GM23338 (cell line): ENCODE measurements around the gene PHTF2. TPM values are rescaled to one million over a fixed set of nuclear protein-coding genes. Genes with fewer than 3 reads are reported as not detected.

Source experiments
- ATAC-seq: fragments of 200-7000 bp; cut with Tn5 transposase; 3 replicates; pipeline ENCODE4 v1.9.1; 2020
- DNase-seq: peaks from one replicate; pipeline ENCODE4 v3.0.0-alpha.2; 2015; ENCODE audit warnings: low spot score
- H2AFZ ChIP-seq: fragments of 200-600 bp; sonication (generic); 2 replicates; pipeline ENCODE4 v1.8.0; 2016; ENCODE audit warnings: antibody characterized with exemption, mild to moderate bottlenecking, moderate library complexity
- H3F3A ChIP-seq: fragments of 200-600 bp; sonication (generic); replicated peaks from 2 replicates; pipeline ENCODE4 v1.8.0; 2017; ENCODE audit warnings: antibody characterized with exemption, mixed run types, low read depth
- H3K27ac ChIP-seq: fragments of 200-600 bp; sonication (generic); 2 replicates; pipeline ENCODE4 v1.6.1; 2016; ENCODE audit warnings: low read depth
- H3K27me3 ChIP-seq: fragments of 200-600 bp; sonication (generic); 2 replicates; pipeline ENCODE4 v1.8.0; 2016; ENCODE audit warnings: mild to moderate bottlenecking, mixed run types, moderate library complexity; ENCODE audit not compliant: insufficient read depth
- H3K36me3 ChIP-seq: fragments of 200-600 bp; sonication (generic); 2 replicates; pipeline ENCODE4 v1.8.0; 2016; ENCODE audit warnings: mild to moderate bottlenecking; ENCODE audit not compliant: insufficient read depth
- H3K4me1 ChIP-seq: fragments of 200-600 bp; sonication (generic); 2 replicates; pipeline ENCODE4 v1.8.0; 2016; ENCODE audit warnings: mild to moderate bottlenecking, moderate library complexity; ENCODE audit not compliant: insufficient read depth
- H3K4me2 ChIP-seq: fragments of 200-600 bp; sonication (generic); 2 replicates; pipeline ENCODE4 v1.7.1; 2017; ENCODE audit warnings: mixed run types
- H3K4me3 ChIP-seq: fragments of 200-600 bp; sonication (generic); 2 replicates; pipeline ENCODE4 v1.6.1; 2016; ENCODE audit warnings: mixed run types
- H3K79me2 ChIP-seq: fragments of 200-600 bp; sonication (generic); replicated peaks from 2 replicates; pipeline ENCODE4 v1.8.0; 2017; ENCODE audit warnings: mild to moderate bottlenecking; ENCODE audit not compliant: insufficient read depth
- H3K9me2 ChIP-seq: fragments of 200-600 bp; sonication (generic); 2 replicates; pipeline ENCODE4 v1.8.0; 2017; ENCODE audit not compliant: insufficient read depth
- H4K20me1 ChIP-seq: fragments of 200-600 bp; sonication (generic); replicated peaks from 2 replicates; pipeline ENCODE4 v1.8.0; 2017; ENCODE audit warnings: mild to moderate bottlenecking; ENCODE audit not compliant: insufficient read depth
- H3K27ac Mint-ChIP-seq: 2 replicates; pipeline ENCODE4 v1.8.0; 2020; ENCODE audit warnings: inconsistent platforms, mild to moderate bottlenecking, moderate library complexity, mixed read lengths
- H3K27me3 Mint-ChIP-seq: 3 replicates; pipeline ENCODE4 v1.8.0; 2022; ENCODE audit warnings: low read depth, mild to moderate bottlenecking, moderate library complexity, mixed read lengths, inconsistent platforms; ENCODE audit not compliant: insufficient read depth, poor library complexity
- H3K36me3 Mint-ChIP-seq: 3 replicates; pipeline ENCODE4 v1.8.0; 2021; ENCODE audit warnings: low read depth, mild to moderate bottlenecking, inconsistent platforms, moderate library complexity, mixed read lengths
- H3K4me1 Mint-ChIP-seq: 3 replicates; pipeline ENCODE4 v1.8.0; 2020; ENCODE audit warnings: mild to moderate bottlenecking, inconsistent platforms, mixed read lengths
- H3K4me3 Mint-ChIP-seq: 3 replicates; pipeline ENCODE4 v1.8.0; 2021; ENCODE audit warnings: moderate library complexity, mild to moderate bottlenecking, inconsistent platforms, mixed read lengths
- H3K9me3 Mint-ChIP-seq: 3 replicates; pipeline ENCODE4 v1.8.0; 2020; ENCODE audit warnings: moderate library complexity, mild to moderate bottlenecking, inconsistent platforms, mixed read lengths
- CREB1 ChIP-seq: fragments of 250-450 bp; sonication (Bioruptor Pico); IDR thresholded peaks from 2 replicates; pipeline ENCODE4 v1.5.0; 2020; ENCODE audit warnings: low read depth, mild to moderate bottlenecking, moderate library complexity
- ETS1 ChIP-seq: IDR thresholded peaks from 2 replicates; pipeline ENCODE4 v1.6.1; 2016; ENCODE audit warnings: antibody characterized with exemption
- EZH2 ChIP-seq: fragments of 200-600 bp; sonication (generic); IDR thresholded peaks from one replicate; pipeline ENCODE4 v1.8.0; 2017; ENCODE audit warnings: antibody characterized with exemption, mild to moderate bottlenecking, low read depth; ENCODE audit not compliant: unreplicated experiment
- EZH2phosphoT487 ChIP-seq: fragments of 200-600 bp; sonication (generic); IDR thresholded peaks from one replicate; pipeline ENCODE4 v1.8.1; 2018; ENCODE audit warnings: antibody characterized with exemption; ENCODE audit not compliant: unreplicated experiment
- JUNB ChIP-seq: IDR thresholded peaks from one replicate; pipeline ENCODE4 v1.6.1; 2016; ENCODE audit warnings: antibody characterized with exemption; ENCODE audit not compliant: unreplicated experiment
- NANOG ChIP-seq: IDR thresholded peaks from 2 replicates; pipeline ENCODE4 v1.6.1; 2016; ENCODE audit warnings: antibody characterized with exemption, borderline replicate concordance
- POLR2AphosphoS5 ChIP-seq: IDR thresholded peaks from 2 replicates; pipeline ENCODE4 v1.6.1; 2016; ENCODE audit warnings: antibody characterized with exemption, low read depth
- STAT1 ChIP-seq: IDR thresholded peaks from one replicate; pipeline ENCODE4 v1.6.1; 2016; ENCODE audit warnings: antibody characterized with exemption; ENCODE audit not compliant: unreplicated experiment
- ZNF114 ChIP-seq: fragments of 250-450 bp; sonication (Bioruptor Pico); IDR thresholded peaks from 2 replicates; pipeline ENCODE4 v1.5.0; 2020; ENCODE audit warnings: mild to moderate bottlenecking, moderate library complexity
- ZNF331 ChIP-seq: fragments of 250-450 bp; sonication (Bioruptor Pico); IDR thresholded peaks from 2 replicates; pipeline ENCODE4 v1.5.0; 2020; ENCODE audit warnings: low read depth, mild to moderate bottlenecking, moderate library complexity
- ZNF462 ChIP-seq: fragments of 250-450 bp; sonication (Bioruptor Pico); IDR thresholded peaks from 2 replicates; pipeline ENCODE4 v1.5.0; 2020; ENCODE audit warnings: mild to moderate bottlenecking, moderate library complexity
- polyA plus RNA-seq: library from polyadenylated mRNA; unstranded; fragments of >200 nt; fragmentation: Nextera tagmentation; extraction: Ambion mirVana; gene quantifications from 2 replicates; pipeline ENCODE4 v1.2.1, GENCODE V29; 2016
- total RNA-seq: library from RNA; depleted of rRNA; stranded (reverse); fragments of >200 nt; shearing (Covaris generic); gene quantifications from 2 replicates; pipeline ENCODE4 v1.2.3, GENCODE V29; 2014
- TF ChIP-seq, protein P1 (sequence below): IDR thresholded peaks from one replicate; pipeline ENCODE4 v1.6.1; 2018; ENCODE audit warnings: antibody characterized with exemption; ENCODE audit not compliant: unreplicated experiment
- TF ChIP-seq, protein P2 (sequence below), 2 experiments: fragments of 200-600 bp in 1 of 2; sonication (generic) in 1 of 2; conservative IDR thresholded peaks; 2 replicates each; pipeline versions ENCODE4 v1.5.1 to v1.6.1; 2016 to 2017; ENCODE audit warnings: antibody characterized with exemption in 2 of 2, low read depth in 2 of 2, mild to moderate bottlenecking in 2 of 2, moderate library complexity in 1 of 2

Gene PHTF2
- total and polyA plus RNA-seq, 2 experiments from 2014 or later = 14.6 to 24.1 TPM

GRCh38 chr7:77858278-77858677 lies 59.7 kb downstream of the PHTF2 start:
- no peaks in the 10 kb centered on the region; the same call in 1 of the 2 replicates for H3K79me2 ChIP-seq
- H4K20me1 ChIP-seq = no peaks in the 10 kb centered on the region
- H3F3A ChIP-seq = no peaks in the 10 kb centered on the region
- no peak overlapping the region for H2AFZ ChIP-seq
- Mint-ChIP-seq H3K9me3 (no peaks in the 10 kb centered on the region), H3K4me1 (peaks cover 8% of the 10 kb centered on the region), H3K27me3 (no peaks in the 10 kb centered on the region), H3K27ac (no peak overlapping the region), H3K36me3 (no peaks in the 10 kb centered on the region), H3K4me3 (no peak overlapping the region)
- H3K27me3 ChIP-seq = no peaks in the 10 kb centered on the region
- TF ChIP-seq EZH2phosphoT487 (no peak), EZH2 (no peak), ZNF114 (CRISPR knock-in tag) (no peak), ZNF331 (CRISPR knock-in tag) (no peak), STAT1 (no peak), CREB1 (no peak), POLR2AphosphoS5 (no peak), JUNB (no peak), ZNF462 (CRISPR knock-in tag) (no peak), ETS1 (no peak), NANOG (no peak)
- TF ChIP-seq, protein P1, sequence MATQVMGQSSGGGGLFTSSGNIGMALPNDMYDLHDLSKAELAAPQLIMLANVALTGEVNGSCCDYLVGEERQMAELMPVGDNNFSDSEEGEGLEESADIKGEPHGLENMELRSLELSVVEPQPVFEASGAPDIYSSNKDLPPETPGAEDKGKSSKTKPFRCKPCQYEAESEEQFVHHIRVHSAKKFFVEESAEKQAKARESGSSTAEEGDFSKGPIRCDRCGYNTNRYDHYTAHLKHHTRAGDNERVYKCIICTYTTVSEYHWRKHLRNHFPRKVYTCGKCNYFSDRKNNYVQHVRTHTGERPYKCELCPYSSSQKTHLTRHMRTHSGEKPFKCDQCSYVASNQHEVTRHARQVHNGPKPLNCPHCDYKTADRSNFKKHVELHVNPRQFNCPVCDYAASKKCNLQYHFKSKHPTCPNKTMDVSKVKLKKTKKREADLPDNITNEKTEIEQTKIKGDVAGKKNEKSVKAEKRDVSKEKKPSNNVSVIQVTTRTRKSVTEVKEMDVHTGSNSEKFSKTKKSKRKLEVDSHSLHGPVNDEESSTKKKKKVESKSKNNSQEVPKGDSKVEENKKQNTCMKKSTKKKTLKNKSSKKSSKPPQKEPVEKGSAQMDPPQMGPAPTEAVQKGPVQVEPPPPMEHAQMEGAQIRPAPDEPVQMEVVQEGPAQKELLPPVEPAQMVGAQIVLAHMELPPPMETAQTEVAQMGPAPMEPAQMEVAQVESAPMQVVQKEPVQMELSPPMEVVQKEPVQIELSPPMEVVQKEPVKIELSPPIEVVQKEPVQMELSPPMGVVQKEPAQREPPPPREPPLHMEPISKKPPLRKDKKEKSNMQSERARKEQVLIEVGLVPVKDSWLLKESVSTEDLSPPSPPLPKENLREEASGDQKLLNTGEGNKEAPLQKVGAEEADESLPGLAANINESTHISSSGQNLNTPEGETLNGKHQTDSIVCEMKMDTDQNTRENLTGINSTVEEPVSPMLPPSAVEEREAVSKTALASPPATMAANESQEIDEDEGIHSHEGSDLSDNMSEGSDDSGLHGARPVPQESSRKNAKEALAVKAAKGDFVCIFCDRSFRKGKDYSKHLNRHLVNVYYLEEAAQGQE = no peak
- TF ChIP-seq, protein P2, sequence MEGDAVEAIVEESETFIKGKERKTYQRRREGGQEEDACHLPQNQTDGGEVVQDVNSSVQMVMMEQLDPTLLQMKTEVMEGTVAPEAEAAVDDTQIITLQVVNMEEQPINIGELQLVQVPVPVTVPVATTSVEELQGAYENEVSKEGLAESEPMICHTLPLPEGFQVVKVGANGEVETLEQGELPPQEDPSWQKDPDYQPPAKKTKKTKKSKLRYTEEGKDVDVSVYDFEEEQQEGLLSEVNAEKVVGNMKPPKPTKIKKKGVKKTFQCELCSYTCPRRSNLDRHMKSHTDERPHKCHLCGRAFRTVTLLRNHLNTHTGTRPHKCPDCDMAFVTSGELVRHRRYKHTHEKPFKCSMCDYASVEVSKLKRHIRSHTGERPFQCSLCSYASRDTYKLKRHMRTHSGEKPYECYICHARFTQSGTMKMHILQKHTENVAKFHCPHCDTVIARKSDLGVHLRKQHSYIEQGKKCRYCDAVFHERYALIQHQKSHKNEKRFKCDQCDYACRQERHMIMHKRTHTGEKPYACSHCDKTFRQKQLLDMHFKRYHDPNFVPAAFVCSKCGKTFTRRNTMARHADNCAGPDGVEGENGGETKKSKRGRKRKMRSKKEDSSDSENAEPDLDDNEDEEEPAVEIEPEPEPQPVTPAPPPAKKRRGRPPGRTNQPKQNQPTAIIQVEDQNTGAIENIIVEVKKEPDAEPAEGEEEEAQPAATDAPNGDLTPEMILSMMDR (conservative IDR thresholded peaks at IDR 0.05; ENCODE audit: low read depth in 2 of 2) = no peak
- peaks cover 4% of the 10 kb centered on the region; the same call in 1 of the 2 replicates for H3K9me2 ChIP-seq
- no peak for DNase-seq
- peaks cover 8% of the 10 kb centered on the region for H3K4me1 ChIP-seq
- ATAC-seq = no peak
- no peak overlapping the region for H3K4me3 ChIP-seq
- no peak overlapping the region for H3K27ac ChIP-seq
- H3K36me3 ChIP-seq = no peaks in the 10 kb centered on the region
- no peak overlapping the region for H3K4me2 ChIP-seq
